ENCODE data around the gene UPB1.

DNA sequence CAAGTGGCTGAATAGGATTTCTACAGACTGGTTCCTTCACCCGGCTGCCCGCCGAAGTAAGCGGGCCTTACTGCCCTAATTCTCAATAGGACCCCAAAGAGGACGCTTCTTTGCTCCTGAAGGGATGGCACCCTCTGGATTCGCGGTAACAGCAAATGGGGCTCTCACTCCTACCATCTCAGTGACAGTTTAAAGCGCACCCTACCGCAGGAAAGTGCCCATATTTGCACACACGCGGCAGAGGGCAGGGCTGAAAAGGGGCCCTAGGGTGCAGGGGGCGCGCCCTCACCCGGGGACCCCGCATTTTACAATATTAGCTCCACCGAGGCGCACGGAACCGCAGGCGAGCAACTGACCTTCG lies 985 bp upstream of the UPB1 start:
- TF ChIP-seq, protein P1, sequence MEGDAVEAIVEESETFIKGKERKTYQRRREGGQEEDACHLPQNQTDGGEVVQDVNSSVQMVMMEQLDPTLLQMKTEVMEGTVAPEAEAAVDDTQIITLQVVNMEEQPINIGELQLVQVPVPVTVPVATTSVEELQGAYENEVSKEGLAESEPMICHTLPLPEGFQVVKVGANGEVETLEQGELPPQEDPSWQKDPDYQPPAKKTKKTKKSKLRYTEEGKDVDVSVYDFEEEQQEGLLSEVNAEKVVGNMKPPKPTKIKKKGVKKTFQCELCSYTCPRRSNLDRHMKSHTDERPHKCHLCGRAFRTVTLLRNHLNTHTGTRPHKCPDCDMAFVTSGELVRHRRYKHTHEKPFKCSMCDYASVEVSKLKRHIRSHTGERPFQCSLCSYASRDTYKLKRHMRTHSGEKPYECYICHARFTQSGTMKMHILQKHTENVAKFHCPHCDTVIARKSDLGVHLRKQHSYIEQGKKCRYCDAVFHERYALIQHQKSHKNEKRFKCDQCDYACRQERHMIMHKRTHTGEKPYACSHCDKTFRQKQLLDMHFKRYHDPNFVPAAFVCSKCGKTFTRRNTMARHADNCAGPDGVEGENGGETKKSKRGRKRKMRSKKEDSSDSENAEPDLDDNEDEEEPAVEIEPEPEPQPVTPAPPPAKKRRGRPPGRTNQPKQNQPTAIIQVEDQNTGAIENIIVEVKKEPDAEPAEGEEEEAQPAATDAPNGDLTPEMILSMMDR (IDR thresholded peaks at IDR 0.05) = no peak
- no peak for TF ChIP-seq POLR2AphosphoS5 (IDR thresholded peaks at IDR 0.05)
- TF ChIP-seq POLR2A (IDR thresholded peaks at IDR 0.05) = no peak

All from suprapubic skin (tissue), 4 donors.